IPS DF 4.7 (cell line): ENCODE data around the gene PGPEP1.

ENCODE experiments used
- DNase-seq: peaks from one replicate; pipeline ENCODE4 v3.0.0-alpha.2; 2013; ENCODE audit warnings: low spot score; ENCODE audit errors: extremely low read depth

PGPEP1 gene

GRCh38 chr19:18417250-18418028 lies 77.0 kb downstream of the PGPEP1 start:
- DNase-seq = no peak

GRCh38 chr19:18418029-18418482 lies 77.7 kb downstream of the PGPEP1 start:
- DNase-seq = no peak

DNA sequence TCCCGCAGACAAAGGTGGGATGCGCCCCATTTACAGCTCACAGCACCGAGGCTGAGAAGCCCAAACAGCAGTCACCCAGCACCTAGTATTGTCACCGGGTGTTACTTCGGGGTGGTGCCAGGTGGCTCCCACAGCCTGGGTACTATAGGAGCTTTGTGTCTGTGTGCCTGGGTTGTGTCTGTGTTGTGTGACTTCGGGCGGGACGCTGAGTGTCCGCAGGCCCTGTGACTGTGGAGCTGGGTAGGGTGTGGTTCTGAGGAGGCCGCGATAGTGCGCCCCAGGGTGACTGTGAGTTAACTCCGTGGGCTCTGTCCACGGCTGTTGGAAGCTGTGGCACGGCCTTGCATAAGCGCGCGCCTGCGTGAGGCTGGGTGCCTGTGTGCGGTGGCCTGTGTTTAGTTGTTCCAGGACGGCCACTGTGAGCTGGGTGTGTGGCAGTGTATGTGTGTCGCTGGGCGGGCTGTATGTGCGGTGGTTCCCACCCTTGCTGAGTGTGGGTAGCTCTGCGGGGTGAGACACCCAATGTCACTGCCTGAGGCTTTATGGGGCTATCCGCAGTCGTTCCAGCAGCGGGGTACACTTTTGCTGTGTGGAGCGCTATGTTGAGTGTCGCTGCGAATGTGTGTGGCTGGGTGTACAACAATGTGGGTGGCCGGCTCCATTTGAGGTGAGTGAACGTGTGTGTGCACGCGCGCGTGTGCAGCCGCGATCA lies 78.2 kb downstream of the PGPEP1 start:
- DNase-seq = no peak

DNA sequence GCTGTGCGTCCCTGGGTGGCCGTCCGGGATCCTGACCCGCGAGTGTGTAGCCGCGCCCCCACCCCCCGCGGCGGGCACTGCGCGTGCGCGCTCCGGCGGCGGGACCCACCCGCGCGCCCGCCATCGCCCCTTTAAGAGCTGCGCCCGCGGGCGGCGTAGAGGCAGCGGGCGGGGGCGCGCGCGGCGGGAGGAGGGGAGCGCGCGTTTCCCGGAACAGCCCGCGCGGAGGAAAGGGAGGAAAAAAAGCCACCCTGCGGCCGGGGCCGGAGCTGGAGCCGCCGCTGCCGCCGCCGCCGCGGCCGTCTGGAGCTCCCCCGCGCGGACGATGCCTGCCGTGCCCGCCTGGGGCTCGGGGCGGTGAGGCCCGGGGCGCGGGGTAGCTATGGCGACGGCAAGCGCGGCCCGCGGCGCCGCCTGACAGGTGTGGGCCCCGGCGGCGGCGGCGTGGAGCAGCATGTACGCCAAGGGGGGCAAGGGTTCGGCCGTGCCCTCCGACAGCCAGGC lies 78.8 kb downstream of the PGPEP1 start, which contains the start of gene SSBP4:
TSS of gene SSBP4 (plus strand) at position 204 of the 504 bp plus-strand sequence. CDS start at position 455, 251 bp downstream.
- no peak for DNase-seq
